Mesendoderm (in vitro differentiated cells): ENCODE measurements around the gene TCP10L.
"Not testable (repeated sequence)": the region's sequence is repeated elsewhere in the genome, so short reads cannot be mapped to it uniquely, and the experiment has no call there.

ENCODE experiments used
- DNase-seq: peaks from one replicate; pipeline ENCODE4 v3.0.0; 2013
- H2AK5ac ChIP-seq: 2 replicates; pipeline ENCODE4 v1.6.1; 2013; ENCODE audit warnings: low read length, inconsistent platforms
- H2BK120ac ChIP-seq: 2 replicates; pipeline ENCODE4 v1.6.1; 2013; ENCODE audit warnings: low read depth, mild to moderate bottlenecking, low read length, moderate library complexity, mixed read lengths
- H2BK15ac ChIP-seq: replicated peaks from 2 replicates; pipeline ENCODE4 v1.6.1; 2013; ENCODE audit warnings: low read depth, mild to moderate bottlenecking, moderate library complexity
- H2BK5ac ChIP-seq: 2 replicates; pipeline ENCODE4 v1.6.1; 2013; ENCODE audit warnings: low read length, inconsistent platforms
- H3K18ac ChIP-seq: 2 replicates; pipeline ENCODE4 v1.6.1; 2013; ENCODE audit warnings: mild to moderate bottlenecking, low read length, mixed read lengths
- H3K23ac ChIP-seq: one replicate; pipeline ENCODE4 v1.6.1; 2013; ENCODE audit warnings: low read length
- H3K27ac ChIP-seq: 2 replicates; pipeline ENCODE4 v1.5.1; 2013; ENCODE audit warnings: low read depth, mild to moderate bottlenecking, inconsistent platforms, low read length, moderate library complexity
- H3K27me3 ChIP-seq: 2 replicates; pipeline ENCODE4 v1.6.1; 2013; ENCODE audit warnings: low read length, control low read depth, mild to moderate bottlenecking, inconsistent platforms; ENCODE audit not compliant: insufficient read depth, poor library complexity
- H3K36me3 ChIP-seq: 2 replicates; pipeline ENCODE4 v1.6.1; 2013; ENCODE audit warnings: low read length, inconsistent platforms; ENCODE audit not compliant: control insufficient read depth, insufficient read depth
- H3K4ac ChIP-seq: one replicate; pipeline ENCODE4 v1.6.1; 2013; ENCODE audit warnings: low read depth, mild to moderate bottlenecking, low read length, moderate library complexity
- H3K4me1 ChIP-seq: 2 replicates; pipeline ENCODE4 v1.6.1; 2013; ENCODE audit warnings: low read depth, low read length, inconsistent platforms; ENCODE audit not compliant: control insufficient read depth
- H3K4me2 ChIP-seq: 2 replicates; pipeline ENCODE4 v1.6.1; 2013; ENCODE audit warnings: low read length
- H3K4me3 ChIP-seq: 2 replicates; pipeline ENCODE4 v1.5.1; 2013; ENCODE audit warnings: mild to moderate bottlenecking, low read length
- H3K56ac ChIP-seq: one replicate; pipeline ENCODE4 v1.6.1; 2013; ENCODE audit warnings: low read length
- H3K79me1 ChIP-seq: 2 replicates; pipeline ENCODE4 v1.6.1; 2013; ENCODE audit warnings: low read length, inconsistent platforms
- H3K79me2 ChIP-seq: 2 replicates; pipeline ENCODE4 v1.6.1; 2013; ENCODE audit warnings: mild to moderate bottlenecking, low read length; ENCODE audit not compliant: control insufficient read depth, insufficient read depth
- H3K9ac ChIP-seq: 2 replicates; pipeline ENCODE4 v1.6.1; 2013; ENCODE audit warnings: low read length, inconsistent platforms
- H4K5ac ChIP-seq: one replicate; pipeline ENCODE4 v1.6.1; 2013; ENCODE audit warnings: low read length
- H4K8ac ChIP-seq: one replicate; pipeline ENCODE4 v1.6.1; 2013; ENCODE audit warnings: low read depth, mild to moderate bottlenecking, control low read depth, low read length, moderate library complexity
- WGBS: extraction: QIAGEN DNeasy Blood & Tissue Kit; methylation state at CpG from one replicate; pipeline ENCODE4 v1.1.7; 2013; ENCODE audit warnings: low lambda C conversion rate, missing lambda C conversion rate; ENCODE audit not compliant: insufficient coverage; ENCODE audit errors: extremely low coverage; 5-methylcytosine and 5-hydroxymethylcytosine counted together

Gene TCP10L

GRCh38 chr21:32533053-32533452 is 52.3 kb downstream of the TCP10L start:
- Histone ChIP-seq H2BK120ac (no peak overlapping the region), H3K27ac (no peak overlapping the region), H3K36me3 (no peaks in the 10 kb centered on the region), H3K56ac (no peak overlapping the region), H3K4me3 (no peak overlapping the region), H3K79me1 (no peaks in the 10 kb centered on the region), H4K8ac (no peak overlapping the region), H3K9ac (no peak overlapping the region), H3K4me1 (no peaks in the 10 kb centered on the region), H3K4ac (no peak overlapping the region), H4K5ac (no peak overlapping the region), H2AK5ac (no peak overlapping the region), H3K27me3 (no peaks in the 10 kb centered on the region), H3K79me2 (no peaks in the 10 kb centered on the region), H3K18ac (no peak overlapping the region), H3K23ac (no peak overlapping the region), H3K4me2 (no peak overlapping the region), H2BK5ac (no peak overlapping the region), H2BK15ac (no peak overlapping the region)
- WGBS, result no CpG with 5 or more reads among the region's 4 CpGs
- no peak for DNase-seq

GRCh38 chr21:32532636-32533035 is 52.7 kb downstream of the TCP10L start:
- no peak overlapping the region for H2AK5ac ChIP-seq
- no peaks in the 10 kb centered on the region for H3K79me1 ChIP-seq
- H3K56ac ChIP-seq, result no peak overlapping the region
- H3K4ac ChIP-seq, result no peak overlapping the region
- no peaks in the 10 kb centered on the region for H3K79me2 ChIP-seq
- no peak overlapping the region for H3K9ac ChIP-seq
- no peak overlapping the region for H2BK120ac ChIP-seq
- no peaks in the 10 kb centered on the region for H3K36me3 ChIP-seq
- DNase-seq, result no peak
- H4K8ac ChIP-seq, result no peak overlapping the region
- H3K4me3 ChIP-seq, result no peak overlapping the region
- no peak overlapping the region for H4K5ac ChIP-seq
- no peak overlapping the region for H2BK5ac ChIP-seq
- WGBS, result no CpG with 5 or more reads among the region's 6 CpGs
- no peak overlapping the region for H3K27ac ChIP-seq
- no peak overlapping the region for H3K4me2 ChIP-seq
- H3K18ac ChIP-seq, result no peak overlapping the region
- no peaks in the 10 kb centered on the region for H3K27me3 ChIP-seq
- no peak overlapping the region for H2BK15ac ChIP-seq
- H3K4me1 ChIP-seq, result no peaks in the 10 kb centered on the region
- no peak overlapping the region for H3K23ac ChIP-seq

GRCh38 chr21:32531561-32531960 is 53.8 kb downstream of the TCP10L start:
- H2BK120ac ChIP-seq, H3K18ac ChIP-seq, H4K8ac ChIP-seq, H3K4me2 ChIP-seq, H3K79me2 ChIP-seq, H3K4me3 ChIP-seq, H3K79me1 ChIP-seq, H3K56ac ChIP-seq, DNase-seq, H2AK5ac ChIP-seq, H3K36me3 ChIP-seq, H2BK5ac ChIP-seq, H3K4ac ChIP-seq, H3K9ac ChIP-seq, H3K27me3 ChIP-seq, H3K27ac ChIP-seq, H3K4me1 ChIP-seq, H2BK15ac ChIP-seq, H3K23ac ChIP-seq, H4K5ac ChIP-seq: not testable (repeated sequence)
- no CpG with 5 or more reads among the region's 3 CpGs for WGBS

- not testable (repeated sequence) for H2BK15ac ChIP-seq, H3K9ac ChIP-seq, H3K4ac ChIP-seq, H3K4me1 ChIP-seq, H3K79me1 ChIP-seq, DNase-seq, H3K4me2 ChIP-seq, H3K27me3 ChIP-seq, H2BK5ac ChIP-seq, H4K8ac ChIP-seq, H2BK120ac ChIP-seq, H3K79me2 ChIP-seq, H3K23ac ChIP-seq, H2AK5ac ChIP-seq, H3K36me3 ChIP-seq, H3K56ac ChIP-seq, H4K5ac ChIP-seq, H3K18ac ChIP-seq, H3K27ac ChIP-seq, H3K4me3 ChIP-seq
- no CpG with 5 or more reads among the region's 7 CpGs for WGBS
Observed at GRCh38 chr21:32530809-32531208, 54.5 kb downstream of the TCP10L start.

GRCh38 chr21:32529679-32530078 is 55.6 kb downstream of the TCP10L start:
- Histone ChIP-seq H3K56ac (no peak overlapping the region), H3K4ac (no peak overlapping the region), H2BK120ac (no peak overlapping the region), H3K36me3 (no peaks in the 10 kb centered on the region), H3K18ac (no peak overlapping the region), H3K4me2 (no peak overlapping the region), H3K27ac (no peak overlapping the region), H3K9ac (no peak overlapping the region), H2BK5ac (no peak overlapping the region), H2BK15ac (no peak overlapping the region), H3K79me2 (no peaks in the 10 kb centered on the region), H2AK5ac (no peak overlapping the region), H3K79me1 (no peaks in the 10 kb centered on the region), H4K5ac (no peak overlapping the region), H3K4me3 (no peak overlapping the region), H4K8ac (no peak overlapping the region), H3K4me1 (no peaks in the 10 kb centered on the region), H3K23ac (no peak overlapping the region), H3K27me3 (no peaks in the 10 kb centered on the region)
- no peak for DNase-seq
- WGBS, result no CpG with 5 or more reads among the region's 4 CpGs

- Histone ChIP-seq H2BK15ac (no peak overlapping the region), H4K5ac (no peak overlapping the region), H3K23ac (no peak overlapping the region), H3K79me1 (no peaks in the 10 kb centered on the region), H3K79me2 (no peaks in the 10 kb centered on the region), H3K27me3 (no peaks in the 10 kb centered on the region), H3K56ac (no peak overlapping the region), H3K27ac (no peak overlapping the region), H3K9ac (no peak overlapping the region), H3K18ac (no peak overlapping the region), H4K8ac (no peak overlapping the region), H3K4ac (no peak overlapping the region), H3K36me3 (no peaks in the 10 kb centered on the region), H3K4me1 (no peaks in the 10 kb centered on the region), H2BK5ac (no peak overlapping the region), H3K4me3 (no peak overlapping the region), H3K4me2 (no peak overlapping the region), H2BK120ac (no peak overlapping the region), H2AK5ac (no peak overlapping the region)
- no peak for DNase-seq
- no CpG with 5 or more reads among the region's 7 CpGs for WGBS
Observed at GRCh38 chr21:32525282-32525681, 60.0 kb downstream of the TCP10L start.
